T-helper 2 cell treated with Interferon-gamma antibody and Interleukin-4, amounts not matched to agents 100 ng/mL and 5 ng/mL, for 36 hours (primary cell): ENCODE results near the gene TDRD5. TPM values are rescaled to one million over a fixed set of nuclear protein-coding genes. Genes with fewer than 3 reads are reported as not detected.

Experiments used
- intact Hi-C: fragments of 100-400 bp; cut with micrococcal nuclease; formaldehyde crosslinking; loops from one replicate; pipeline ENCODE4 v1.15.1; 2023
- total RNA-seq: library from RNA; stranded (reverse); gene quantifications from 2 replicates; pipeline ENCODE4 v1.2.3, GENCODE V29; 2022

TDRD5 gene, protein sequence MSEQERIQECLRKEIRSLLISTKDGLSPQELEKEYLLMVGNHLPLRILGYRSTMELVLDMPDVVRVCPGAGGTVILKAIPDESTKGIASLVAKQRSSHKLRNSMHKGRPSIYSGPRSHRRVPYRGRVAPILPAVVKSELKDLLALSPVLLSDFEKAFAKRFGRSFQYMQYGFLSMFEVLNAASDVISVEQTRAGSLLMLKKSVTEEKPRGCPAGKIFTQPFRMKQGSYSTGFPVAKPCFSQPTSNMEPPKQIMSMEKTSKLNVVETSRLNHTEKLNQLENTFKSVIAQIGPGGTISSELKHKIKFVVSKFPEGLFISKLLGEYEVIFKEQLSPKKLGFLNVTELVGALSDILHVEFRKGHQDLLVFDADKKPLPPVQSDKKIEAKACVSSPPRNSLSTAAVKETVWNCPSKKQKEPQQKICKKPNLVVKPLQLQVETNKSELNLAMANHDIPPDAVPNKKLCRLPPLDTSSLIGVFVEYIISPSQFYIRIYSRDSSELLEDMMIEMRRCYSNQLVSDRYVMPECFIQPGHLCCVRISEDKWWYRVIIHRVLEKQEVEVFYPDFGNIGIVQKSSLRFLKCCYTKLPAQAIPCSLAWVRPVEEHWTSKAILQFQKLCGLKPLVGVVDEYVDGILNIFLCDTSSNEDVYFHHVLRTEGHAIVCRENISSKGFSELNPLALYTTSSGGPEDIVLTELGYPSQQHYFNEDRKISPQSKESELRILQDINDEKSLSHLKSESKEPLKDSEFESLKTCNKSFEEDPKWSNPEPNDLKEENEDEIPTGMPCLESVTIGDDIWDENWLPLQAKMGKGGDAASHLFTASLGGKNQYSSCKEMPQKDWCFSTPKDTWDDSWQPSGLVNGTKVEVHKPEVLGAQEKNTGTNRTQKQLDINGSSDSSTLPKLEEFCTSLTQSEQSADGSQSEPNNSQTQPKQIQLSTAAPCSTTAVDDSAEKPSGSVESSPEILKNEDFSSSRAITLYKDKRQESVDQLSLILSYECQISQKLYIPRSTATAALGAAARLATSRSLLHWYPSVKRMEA
- not detected in 2 replicates for total RNA-seq

GRCh38 chr1:179591592-179592580 lies at the start of gene TDRD5:
Gene TDRD5 (plus strand): TSS chr1:179591832. CDS start chr1:179592616, 784 bp downstream.
- intact Hi-C loops, result no loop called here

DNA sequence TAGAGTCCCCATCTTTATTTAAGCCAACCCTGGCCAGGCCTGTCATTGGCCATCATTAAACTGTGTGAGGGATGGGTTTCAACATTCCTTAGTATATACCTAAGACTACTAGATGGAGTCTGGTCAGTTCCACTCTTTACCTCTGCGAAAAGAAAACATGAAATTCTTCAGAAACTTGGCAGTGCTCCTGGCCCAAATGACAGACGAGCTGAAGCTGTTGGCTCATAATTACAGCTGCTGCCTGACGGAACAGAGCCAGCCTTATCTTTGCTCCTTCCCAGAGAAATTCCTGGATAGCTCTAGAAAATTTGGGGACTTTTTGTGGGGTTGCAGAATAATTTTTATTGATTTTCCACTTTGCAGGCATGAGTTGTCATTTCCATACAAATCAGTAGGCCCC lies 46.3 kb upstream of the TDRD5 start:
- intact Hi-C loops, result no loop called here

GRCh38 chr1:179547021-179547535 lies 44.6 kb upstream of the TDRD5 start:
- intact Hi-C loops, result no loop called here

DNA sequence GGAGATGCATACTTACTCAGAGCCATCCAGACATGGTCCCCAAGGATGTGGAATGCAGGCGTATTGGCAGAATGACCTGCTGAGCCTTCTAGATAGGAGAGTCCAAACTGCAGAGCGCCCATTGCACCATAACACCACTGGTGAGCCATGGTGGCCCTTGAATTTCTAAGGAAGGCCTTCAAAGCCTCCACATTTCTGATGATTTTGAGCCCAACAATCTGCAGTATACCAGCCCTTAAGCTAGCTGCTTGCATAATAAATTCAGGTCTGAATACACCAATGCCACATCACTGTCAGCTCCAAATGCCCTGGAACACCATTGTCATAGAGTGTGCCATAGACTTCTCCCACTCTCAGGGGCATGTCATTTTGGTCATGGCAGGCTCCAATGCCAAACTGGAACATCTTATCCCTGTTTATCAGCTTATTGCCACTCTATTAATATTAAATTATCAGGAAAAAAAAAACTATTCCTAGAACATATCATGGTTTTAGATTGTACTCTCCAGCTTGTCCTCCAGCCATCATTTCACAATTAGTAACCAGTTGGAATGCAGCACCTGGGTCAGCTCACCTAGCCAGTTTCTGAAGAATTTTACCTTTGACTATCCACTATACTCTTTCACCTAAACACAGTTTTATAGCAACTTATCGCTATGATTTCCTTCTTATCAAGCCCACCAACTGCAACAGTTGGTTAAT lies 42.8 kb upstream of the TDRD5 start:
- intact Hi-C loops, result no loop called here

GRCh38 chr1:179549368-179549700 lies 42.3 kb upstream of the TDRD5 start:
- intact Hi-C loops, result no loop called here

- intact Hi-C loops, result no loop called here
These were observed 40.6 kb upstream of the TDRD5 start for GRCh38 chr1:179550746-179551682.

DNA sequence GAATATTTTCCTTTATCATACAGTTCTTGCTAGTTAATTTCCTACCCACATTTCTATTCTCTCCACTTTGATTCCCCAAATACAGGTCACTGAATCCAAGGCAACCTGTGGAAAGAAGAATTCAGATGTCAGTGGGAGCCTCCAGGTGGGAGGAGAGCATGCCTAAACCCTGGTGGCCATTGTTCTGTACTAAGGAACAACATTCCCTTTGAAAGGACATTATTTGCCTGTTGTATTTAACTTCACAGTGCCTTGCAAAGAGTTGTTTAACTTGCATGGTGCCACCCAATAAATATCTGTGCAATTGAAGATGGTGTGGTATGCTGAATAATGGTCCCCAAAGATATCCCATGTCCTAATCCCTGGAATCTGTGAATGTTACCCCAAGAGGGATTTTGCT lies 37.2 kb upstream of the TDRD5 start:
- intact Hi-C loops, result no loop called here

- intact Hi-C loops, result no loop called here
These were observed 33.6 kb upstream of the TDRD5 start for GRCh38 chr1:179558078-179558477.

DNA sequence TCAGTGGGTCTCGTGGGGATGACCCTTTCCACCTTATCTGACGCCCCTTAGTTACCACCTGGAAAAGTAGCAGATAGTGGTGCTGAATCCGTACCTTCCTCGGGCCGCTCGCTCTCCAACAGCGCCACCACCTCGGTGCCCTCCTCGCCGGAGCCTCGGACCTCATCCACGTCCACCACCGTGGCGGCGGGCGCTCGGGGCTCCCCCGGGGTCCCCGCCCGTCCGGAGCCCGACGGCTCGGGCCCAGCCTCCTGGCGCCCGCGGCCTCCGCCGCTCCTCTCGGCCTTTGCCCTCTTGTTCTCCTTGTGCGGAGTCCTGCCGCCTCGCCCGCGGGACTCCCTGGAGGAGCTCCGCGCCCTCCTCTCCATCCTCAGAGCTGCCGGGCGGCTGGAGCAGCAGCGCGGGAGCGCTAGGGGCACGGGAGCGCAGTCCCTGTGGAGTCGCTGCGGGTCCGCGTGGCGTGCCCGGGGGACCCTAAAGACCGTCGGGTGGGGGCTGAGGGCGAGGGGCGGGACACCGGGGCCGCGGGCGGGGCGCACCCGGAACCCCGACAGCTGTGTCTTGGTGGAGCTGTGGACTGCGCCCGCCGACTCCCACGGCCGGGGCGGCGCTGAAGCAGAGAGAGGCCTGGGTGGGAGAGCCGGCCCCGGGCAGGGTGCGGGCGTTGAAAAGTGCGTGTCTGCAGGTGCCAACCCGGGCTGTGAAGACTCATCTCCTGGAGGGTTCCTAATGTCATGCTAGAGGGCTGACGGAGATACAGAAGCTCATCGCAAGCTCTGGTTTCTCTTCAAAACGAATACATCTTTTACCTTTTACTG lies 15.9 kb upstream of the TDRD5 start, which contains the start of gene NPHS2:
TSS of gene NPHS2 (minus strand) at position 452 of the 818 bp plus-strand sequence. CDS start at position 368, 84 bp downstream.
- intact Hi-C loops, result no loop called here

- intact Hi-C loops, result no loop called here
These were observed 15.1 kb upstream of the TDRD5 start for GRCh38 chr1:179576509-179576908.

- intact Hi-C loops, result no loop called here
These were observed 7.8 kb upstream of the TDRD5 start for GRCh38 chr1:179583771-179584320.

DNA sequence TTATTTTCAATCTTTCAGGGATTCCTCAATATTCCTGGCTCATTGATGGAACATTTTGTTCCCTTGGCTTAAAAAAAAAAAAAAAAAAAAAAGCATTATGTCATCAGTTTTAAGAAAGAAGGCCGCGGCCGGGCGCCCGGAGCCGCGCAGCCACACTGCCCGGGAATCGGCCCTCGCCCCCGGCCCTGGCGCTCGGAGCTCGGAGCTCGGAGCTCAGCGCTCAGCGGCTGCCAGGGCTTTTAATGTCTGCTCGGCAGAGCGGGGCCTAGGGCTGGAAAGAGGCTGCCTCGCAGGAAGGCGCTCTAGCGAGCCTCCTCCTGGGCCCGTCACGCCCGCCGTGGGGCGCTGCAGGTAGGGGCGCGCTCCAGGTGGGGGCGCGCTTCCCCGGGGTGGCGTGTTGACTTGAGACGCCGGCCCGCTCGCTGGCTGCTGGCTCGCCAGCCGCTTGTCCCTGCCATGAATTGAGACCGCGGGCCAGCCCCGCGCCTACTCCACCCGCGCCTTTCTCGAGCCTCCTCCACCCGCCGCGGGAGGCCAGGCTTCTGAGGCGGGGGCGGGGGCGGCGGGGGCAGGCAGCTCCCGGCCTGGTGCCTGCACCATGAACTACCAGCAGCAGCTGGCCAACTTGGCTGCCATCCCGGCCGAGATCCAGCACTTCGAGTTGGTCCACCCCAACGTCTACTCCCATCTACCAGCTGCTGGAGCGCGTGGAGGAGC lies 5.4 kb upstream of the TDRD5 start:
- intact Hi-C loops, result no loop called here

- intact Hi-C loops, result no loop called here
These were observed 4.3 kb upstream of the TDRD5 start for GRCh38 chr1:179587336-179587735.

DNA sequence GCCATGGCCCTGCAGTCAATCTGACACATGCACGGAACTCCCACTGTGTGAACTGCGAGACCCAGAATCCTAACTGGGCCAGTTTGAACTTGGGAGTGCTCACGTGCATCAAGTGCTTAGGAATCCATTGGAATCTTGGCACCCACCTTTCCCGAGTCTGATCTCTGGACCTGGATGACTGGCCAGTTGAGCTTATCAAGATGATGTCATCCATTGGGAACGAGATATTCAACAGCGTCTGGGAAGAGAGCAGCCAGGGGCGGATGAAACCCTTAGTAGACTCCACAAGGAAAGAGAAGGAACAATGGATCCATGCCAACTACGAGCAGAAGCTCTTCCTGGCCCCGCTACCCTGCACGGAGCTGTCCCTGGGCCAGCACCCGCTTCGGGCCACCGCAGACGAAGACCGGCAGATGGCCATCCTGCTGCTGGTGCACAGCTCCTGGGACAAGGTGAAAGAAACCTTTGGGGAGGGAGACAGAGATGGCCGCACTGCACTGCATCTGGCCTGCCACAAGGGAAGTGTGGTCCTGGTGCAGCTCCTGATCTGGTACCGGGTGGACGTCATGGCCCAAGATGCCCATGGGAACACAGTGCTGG lies 3.1 kb upstream of the TDRD5 start:
- intact Hi-C loops, result no loop called here

DNA sequence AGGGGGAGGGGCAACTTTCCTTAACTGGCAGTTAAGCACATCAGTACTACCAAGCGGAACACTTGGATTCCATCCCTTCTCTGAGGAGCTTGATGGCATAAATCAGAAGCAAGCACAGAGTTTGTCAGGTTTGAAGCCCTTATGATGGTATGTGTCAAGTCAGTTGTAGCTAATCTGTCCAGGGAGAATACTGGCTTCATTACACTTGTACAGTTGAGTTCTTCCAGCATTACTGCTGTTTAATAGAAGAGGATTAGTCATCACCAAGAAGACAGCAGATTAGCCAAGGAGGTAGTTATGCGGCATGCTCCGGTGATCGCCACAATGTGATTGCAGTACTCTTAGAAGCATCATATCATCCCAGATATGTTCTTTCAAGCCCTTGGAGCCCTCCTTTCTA lies 2.1 kb upstream of the TDRD5 start:
- intact Hi-C loops, result no loop called here

DNA sequence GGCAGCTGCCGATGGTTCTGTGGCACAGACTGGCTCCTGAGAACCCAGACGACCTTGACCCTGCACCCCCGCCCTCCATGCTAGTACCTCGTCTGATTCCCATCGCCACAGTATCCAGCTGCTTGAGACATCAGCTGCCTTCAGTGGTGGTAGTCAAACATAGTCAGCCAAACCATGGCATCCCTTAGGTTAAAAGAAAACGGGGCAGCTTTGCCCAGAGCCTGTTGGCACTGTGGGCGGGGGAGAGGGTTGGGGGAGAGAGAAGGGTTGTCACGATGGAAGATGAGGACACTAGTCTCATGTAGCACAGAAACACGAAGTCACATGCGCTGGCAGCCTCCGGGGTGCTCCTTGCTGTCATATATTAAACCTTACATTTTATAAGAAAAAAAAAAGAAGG lies 961 bp upstream of the TDRD5 start:
- intact Hi-C loops, result no loop called here

- intact Hi-C loops, result no loop called here
These were observed 410 bp upstream of the TDRD5 start for GRCh38 chr1:179591253-179591591.
